NT2/D1 (cell line): ENCODE results near the gene ADPRS.

Experiments used
- SUZ12 ChIP-seq: IDR thresholded peaks from 2 replicates; pipeline ENCODE4 v1.6.1; 2011; ENCODE audit not compliant: insufficient read length, insufficient read depth; ENCODE audit errors: extremely low read depth
- YY1 ChIP-seq: IDR thresholded peaks from 2 replicates; pipeline ENCODE4 v1.6.1; 2011; ENCODE audit not compliant: insufficient read length, insufficient read depth

DNA sequence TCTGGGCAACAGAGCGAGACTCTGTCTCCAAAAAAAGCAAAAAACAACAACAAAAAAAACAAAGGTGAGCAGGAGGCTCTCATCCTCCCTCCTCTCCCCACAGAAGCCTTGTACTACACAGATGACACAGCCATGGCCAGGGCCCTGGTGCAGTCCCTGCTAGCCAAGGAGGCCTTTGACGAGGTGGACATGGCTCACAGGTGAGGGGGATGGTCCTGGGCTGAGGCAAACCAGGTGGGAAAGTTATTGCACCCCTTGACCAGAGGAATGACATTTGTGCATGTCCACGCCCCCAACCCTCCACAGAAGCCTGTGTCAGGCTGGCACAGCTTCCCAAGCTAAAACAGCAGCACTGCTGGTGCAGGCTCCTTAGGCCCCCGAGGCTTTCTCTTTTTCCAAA, 2.4 kb downstream of the ADPRS start:
- TF ChIP-seq YY1 (no peak), SUZ12 (no peak)
